Heart left ventricle (tissue), 13 donors: ENCODE results near the gene MRPL38.

Experiments used
- POLR2A ChIP-seq, 2 donors: fragments of 450-650 bp; IDR thresholded peaks; one replicate each; pipeline ENCODE4 v1.6.1; 2017; ENCODE audit warnings: antibody characterized with exemption in 2 of 2, mild to moderate bottlenecking in 2 of 2, moderate library complexity in 2 of 2
- TF ChIP-seq, protein P1 (sequence below), 12 donors: fragments of 200-600 bp; sonication (generic) in 4 of 12; IDR thresholded peaks; one replicate each; pipeline versions ENCODE4 v1.5.0 to v1.8.0; 2018 to 2022; ENCODE audit warnings: antibody characterized with exemption in 12 of 12, mild to moderate bottlenecking in 5 of 12
- donor health status: ischemic (EF 13 %, LVEDD 7.1; RV severe dilation, severe dysfunction).
- donor health status: DM: no; HTN: yes; CAD: no.
- donor health status: DM: no; HTN: no; CAD: no.
- donor health status: ischemic (EF 25% LVEDD 6.9; RV normal size, moderate dysfunction).
- donor health status: ischemic (EF 25% LVEDD 5.7; RV mildly dilated, moderate dysfunction).
- donor health status: ischemic (EF 35%, LVEDD 5.7; RV mildly dilated, moderate dysfunction).
- donor health status: nonischemic (EF 11% LVEDD 7.7; RV severe dilation, severe dysfunction).
- donor health status: DM: yes; HTN: yes; CAD: no.
- donor health status: PGD.
- donor health status: ischemic (EF 29% LVEDD 5.4; RV normal size, mild dysfunction).
- donor health status: nonischemic (EF 23%, LVEDD 6.1; RV moderate dilation, normal function).

DNA sequence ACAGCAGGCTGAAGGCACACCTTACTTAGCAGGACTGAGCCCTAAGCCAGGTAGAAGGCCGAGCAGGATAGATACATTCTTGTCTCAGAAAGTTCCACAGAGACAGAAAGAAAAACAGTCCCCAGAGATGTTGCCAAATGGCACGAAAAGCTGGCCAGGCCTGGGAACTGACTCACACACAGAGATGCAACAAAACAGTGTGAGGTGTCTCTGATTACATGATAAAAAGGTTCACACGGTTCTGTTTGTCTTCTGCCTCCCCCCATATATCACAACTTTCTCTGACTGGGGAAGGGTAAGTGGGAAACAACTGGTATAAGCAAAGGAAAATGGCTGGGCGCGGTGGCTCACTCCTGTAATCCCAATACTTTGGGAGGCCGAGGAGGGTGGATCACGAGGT is 51.3 kb downstream of the MRPL38 start:
- TF ChIP-seq, protein P1, sequence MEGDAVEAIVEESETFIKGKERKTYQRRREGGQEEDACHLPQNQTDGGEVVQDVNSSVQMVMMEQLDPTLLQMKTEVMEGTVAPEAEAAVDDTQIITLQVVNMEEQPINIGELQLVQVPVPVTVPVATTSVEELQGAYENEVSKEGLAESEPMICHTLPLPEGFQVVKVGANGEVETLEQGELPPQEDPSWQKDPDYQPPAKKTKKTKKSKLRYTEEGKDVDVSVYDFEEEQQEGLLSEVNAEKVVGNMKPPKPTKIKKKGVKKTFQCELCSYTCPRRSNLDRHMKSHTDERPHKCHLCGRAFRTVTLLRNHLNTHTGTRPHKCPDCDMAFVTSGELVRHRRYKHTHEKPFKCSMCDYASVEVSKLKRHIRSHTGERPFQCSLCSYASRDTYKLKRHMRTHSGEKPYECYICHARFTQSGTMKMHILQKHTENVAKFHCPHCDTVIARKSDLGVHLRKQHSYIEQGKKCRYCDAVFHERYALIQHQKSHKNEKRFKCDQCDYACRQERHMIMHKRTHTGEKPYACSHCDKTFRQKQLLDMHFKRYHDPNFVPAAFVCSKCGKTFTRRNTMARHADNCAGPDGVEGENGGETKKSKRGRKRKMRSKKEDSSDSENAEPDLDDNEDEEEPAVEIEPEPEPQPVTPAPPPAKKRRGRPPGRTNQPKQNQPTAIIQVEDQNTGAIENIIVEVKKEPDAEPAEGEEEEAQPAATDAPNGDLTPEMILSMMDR (IDR thresholded peaks at IDR 0.05), result no peak
- TF ChIP-seq POLR2A (IDR thresholded peaks at IDR 0.05), result no peak
